ENCODE results near the gene PSMA6. TPM values are rescaled to one million over a fixed set of nuclear protein-coding genes. Genes with fewer than 3 reads are reported as not detected.

PSMA6 gene
- total and polyA plus RNA-seq, 2 of the 13 experiments (the other 11 are each of a cell fraction or from before 2014, with no cell fraction given) = 525 to 1,109 TPM

DNA sequence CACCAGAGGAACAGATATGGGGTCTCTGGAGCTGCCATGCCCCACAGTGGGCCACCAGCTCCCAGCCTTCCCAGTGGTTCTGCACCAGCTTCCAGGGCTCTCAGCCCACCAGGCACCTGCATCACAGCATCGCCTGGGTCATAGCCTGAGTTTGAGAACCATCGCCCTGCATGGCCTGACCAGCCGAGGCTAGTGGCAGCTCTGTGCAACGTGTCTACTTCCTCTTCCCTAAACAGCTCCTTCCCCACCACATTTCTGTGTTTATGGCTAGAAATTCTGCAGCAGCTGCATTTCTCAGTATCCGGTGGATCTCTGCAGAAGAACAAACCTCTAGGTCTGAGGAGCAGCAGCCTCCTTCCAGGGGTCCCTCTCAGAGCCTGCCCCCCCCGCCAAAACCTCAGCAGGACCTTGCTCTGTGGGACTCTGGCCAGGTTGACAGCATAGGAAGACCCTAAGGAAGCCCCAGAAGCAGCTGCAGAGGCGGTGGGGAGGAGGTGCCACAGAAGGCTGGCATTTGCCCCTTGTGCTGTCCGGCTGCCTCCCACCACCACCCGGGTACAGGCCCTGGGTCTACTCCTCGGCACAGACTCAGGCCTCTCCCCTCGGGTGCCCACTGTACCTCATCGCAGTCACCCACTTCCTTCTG lies 47.7 kb downstream of the PSMA6 start (continued):
- TF ChIP-seq, protein P1, sequence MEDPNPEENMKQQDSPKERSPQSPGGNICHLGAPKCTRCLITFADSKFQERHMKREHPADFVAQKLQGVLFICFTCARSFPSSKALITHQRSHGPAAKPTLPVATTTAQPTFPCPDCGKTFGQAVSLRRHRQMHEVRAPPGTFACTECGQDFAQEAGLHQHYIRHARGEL (CRISPR knock-in tag; IDR thresholded peaks at IDR 0.05) = no peak
- TF ChIP-seq ELF3 (CRISPR knock-in tag; IDR thresholded peaks at IDR 0.05) (peak; percentile 36; the same call in 1 of the 2 replicates), ZNF619 (CRISPR knock-in tag; IDR thresholded peaks at IDR 0.05) (no peak), FOXO1 (CRISPR knock-in tag; IDR thresholded peaks at IDR 0.05) (no peak), NR1H2 (CRISPR knock-in tag; IDR thresholded peaks at IDR 0.05; ENCODE audit: borderline replicate concordance, low read depth) (no peak), ETV5 (CRISPR knock-in tag; IDR thresholded peaks at IDR 0.05; ENCODE audit: borderline replicate concordance) (no peak), ZNF749 (CRISPR knock-in tag; IDR thresholded peaks at IDR 0.05; ENCODE audit: borderline replicate concordance) (no peak), ZNF34 (CRISPR knock-in tag; IDR thresholded peaks at IDR 0.05; ENCODE audit: borderline replicate concordance) (no peak), U2AF1 (optimal IDR thresholded peaks at IDR 0.05; ENCODE audit: low read depth, low read length) (no peak), ZNF441 (CRISPR knock-in tag; IDR thresholded peaks at IDR 0.05; ENCODE audit: borderline replicate concordance) (no peak), PHF8 (CRISPR knock-in tag; IDR thresholded peaks at IDR 0.05) (0 out of 2 replicates have a peak, but pooled peaks have one; percentile 9), BRCA1 (CRISPR knock-in tag; IDR thresholded peaks at IDR 0.05) (no peak), TEAD3 (CRISPR knock-in tag; optimal IDR thresholded peaks at IDR 0.05; ENCODE audit: borderline replicate concordance) (peak; percentile 37), HNRNPL (IDR thresholded peaks at IDR 0.05; ENCODE audit: low read depth, low read length) (0 out of 2 replicates have a peak, but pooled peaks have one; percentile 58), TAF1 (CRISPR knock-in tag; IDR thresholded peaks at IDR 0.05) (no peak), KLF11 (CRISPR knock-in tag; IDR thresholded peaks at IDR 0.05) (no peak)
- TF ChIP-seq, protein P2, sequence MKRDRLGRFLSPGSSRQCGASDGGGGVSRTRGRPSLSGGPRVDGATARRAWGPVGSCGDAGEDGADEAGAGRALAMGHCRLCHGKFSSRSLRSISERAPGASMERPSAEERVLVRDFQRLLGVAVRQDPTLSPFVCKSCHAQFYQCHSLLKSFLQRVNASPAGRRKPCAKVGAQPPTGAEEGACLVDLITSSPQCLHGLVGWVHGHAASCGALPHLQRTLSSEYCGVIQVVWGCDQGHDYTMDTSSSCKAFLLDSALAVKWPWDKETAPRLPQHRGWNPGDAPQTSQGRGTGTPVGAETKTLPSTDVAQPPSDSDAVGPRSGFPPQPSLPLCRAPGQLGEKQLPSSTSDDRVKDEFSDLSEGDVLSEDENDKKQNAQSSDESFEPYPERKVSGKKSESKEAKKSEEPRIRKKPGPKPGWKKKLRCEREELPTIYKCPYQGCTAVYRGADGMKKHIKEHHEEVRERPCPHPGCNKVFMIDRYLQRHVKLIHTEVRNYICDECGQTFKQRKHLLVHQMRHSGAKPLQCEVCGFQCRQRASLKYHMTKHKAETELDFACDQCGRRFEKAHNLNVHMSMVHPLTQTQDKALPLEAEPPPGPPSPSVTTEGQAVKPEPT (CRISPR knock-in tag; IDR thresholded peaks at IDR 0.05; ENCODE audit: low read depth) = no peak
- TF ChIP-seq, protein P3, sequence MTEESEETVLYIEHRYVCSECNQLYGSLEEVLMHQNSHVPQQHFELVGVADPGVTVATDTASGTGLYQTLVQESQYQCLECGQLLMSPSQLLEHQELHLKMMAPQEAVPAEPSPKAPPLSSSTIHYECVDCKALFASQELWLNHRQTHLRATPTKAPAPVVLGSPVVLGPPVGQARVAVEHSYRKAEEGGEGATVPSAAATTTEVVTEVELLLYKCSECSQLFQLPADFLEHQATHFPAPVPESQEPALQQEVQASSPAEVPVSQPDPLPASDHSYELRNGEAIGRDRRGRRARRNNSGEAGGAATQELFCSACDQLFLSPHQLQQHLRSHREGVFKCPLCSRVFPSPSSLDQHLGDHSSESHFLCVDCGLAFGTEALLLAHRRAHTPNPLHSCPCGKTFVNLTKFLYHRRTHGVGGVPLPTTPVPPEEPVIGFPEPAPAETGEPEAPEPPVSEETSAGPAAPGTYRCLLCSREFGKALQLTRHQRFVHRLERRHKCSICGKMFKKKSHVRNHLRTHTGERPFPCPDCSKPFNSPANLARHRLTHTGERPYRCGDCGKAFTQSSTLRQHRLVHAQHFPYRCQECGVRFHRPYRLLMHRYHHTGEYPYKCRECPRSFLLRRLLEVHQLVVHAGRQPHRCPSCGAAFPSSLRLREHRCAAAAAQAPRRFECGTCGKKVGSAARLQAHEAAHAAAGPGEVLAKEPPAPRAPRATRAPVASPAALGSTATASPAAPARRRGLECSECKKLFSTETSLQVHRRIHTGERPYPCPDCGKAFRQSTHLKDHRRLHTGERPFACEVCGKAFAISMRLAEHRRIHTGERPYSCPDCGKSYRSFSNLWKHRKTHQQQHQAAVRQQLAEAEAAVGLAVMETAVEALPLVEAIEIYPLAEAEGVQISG (CRISPR knock-in tag; IDR thresholded peaks at IDR 0.05) = 0 out of 2 replicates have a peak, but pooled peaks have one; percentile 0
- TF ChIP-seq, protein P4, sequence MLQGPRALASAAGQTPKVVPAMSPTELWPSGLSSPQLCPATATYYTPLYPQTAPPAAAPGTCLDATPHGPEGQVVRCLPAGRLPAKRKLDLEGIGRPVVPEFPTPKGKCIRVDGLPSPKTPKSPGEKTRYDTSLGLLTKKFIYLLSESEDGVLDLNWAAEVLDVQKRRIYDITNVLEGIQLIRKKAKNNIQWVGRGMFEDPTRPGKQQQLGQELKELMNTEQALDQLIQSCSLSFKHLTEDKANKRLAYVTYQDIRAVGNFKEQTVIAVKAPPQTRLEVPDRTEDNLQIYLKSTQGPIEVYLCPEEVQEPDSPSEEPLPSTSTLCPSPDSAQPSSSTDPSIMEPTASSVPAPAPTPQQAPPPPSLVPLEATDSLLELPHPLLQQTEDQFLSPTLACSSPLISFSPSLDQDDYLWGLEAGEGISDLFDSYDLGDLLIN (CRISPR knock-in tag; IDR thresholded peaks at IDR 0.05; ENCODE audit: borderline replicate concordance) = no peak
- TF ChIP-seq, protein P5, sequence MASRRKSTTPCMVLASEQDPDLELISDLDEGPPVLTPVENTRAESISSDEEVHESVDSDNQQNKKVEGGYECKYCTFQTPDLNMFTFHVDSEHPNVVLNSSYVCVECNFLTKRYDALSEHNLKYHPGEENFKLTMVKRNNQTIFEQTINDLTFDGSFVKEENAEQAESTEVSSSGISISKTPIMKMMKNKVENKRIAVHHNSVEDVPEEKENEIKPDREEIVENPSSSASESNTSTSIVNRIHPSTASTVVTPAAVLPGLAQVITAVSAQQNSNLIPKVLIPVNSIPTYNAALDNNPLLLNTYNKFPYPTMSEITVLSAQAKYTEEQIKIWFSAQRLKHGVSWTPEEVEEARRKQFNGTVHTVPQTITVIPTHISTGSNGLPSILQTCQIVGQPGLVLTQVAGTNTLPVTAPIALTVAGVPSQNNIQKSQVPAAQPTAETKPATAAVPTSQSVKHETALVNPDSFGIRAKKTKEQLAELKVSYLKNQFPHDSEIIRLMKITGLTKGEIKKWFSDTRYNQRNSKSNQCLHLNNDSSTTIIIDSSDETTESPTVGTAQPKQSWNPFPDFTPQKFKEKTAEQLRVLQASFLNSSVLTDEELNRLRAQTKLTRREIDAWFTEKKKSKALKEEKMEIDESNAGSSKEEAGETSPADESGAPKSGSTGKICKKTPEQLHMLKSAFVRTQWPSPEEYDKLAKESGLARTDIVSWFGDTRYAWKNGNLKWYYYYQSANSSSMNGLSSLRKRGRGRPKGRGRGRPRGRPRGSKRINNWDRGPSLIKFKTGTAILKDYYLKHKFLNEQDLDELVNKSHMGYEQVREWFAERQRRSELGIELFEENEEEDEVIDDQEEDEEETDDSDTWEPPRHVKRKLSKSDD (CRISPR knock-in tag; IDR thresholded peaks at IDR 0.05; ENCODE audit: low read depth) = no peak
